Testis (tissue), 3 donors: ENCODE measurements around the gene CEP72. TPM values are rescaled to one million over a fixed set of nuclear protein-coding genes. Genes with fewer than 3 reads are reported as not detected.

Experiments
- DNase-seq: peaks from one replicate; pipeline ENCODE4 v3.0.0-alpha.2; 2019
- H3K27ac ChIP-seq, 2 donors: fragments of 200-600 bp; sonication (generic); one replicate each; pipeline ENCODE4 v1.5.1; 2019
- H3K27me3 ChIP-seq: fragments of 200-600 bp; sonication (generic); one replicate; pipeline ENCODE4 v1.5.1; 2019
- H3K36me3 ChIP-seq: fragments of 200-600 bp; sonication (generic); one replicate; pipeline ENCODE4 v1.5.1; 2017; ENCODE audit warnings: low read depth; ENCODE audit errors: missing control alignments
- H3K4me1 ChIP-seq: fragments of 200-600 bp; sonication (generic); one replicate; pipeline ENCODE4 v1.5.1; 2019
- H3K4me3 ChIP-seq, 2 donors: fragments of 200-600 bp; sonication (generic); one replicate each; pipeline ENCODE4 v1.5.1; 2017 to 2019
- H3K9me3 ChIP-seq: fragments of 200-600 bp; sonication (generic); one replicate; pipeline ENCODE4 v1.5.1; 2017
- POLR2A ChIP-seq: fragments of 450-650 bp; IDR thresholded peaks from one replicate; pipeline ENCODE4 v1.6.1; 2017; ENCODE audit warnings: antibody characterized with exemption, mild to moderate bottlenecking, moderate library complexity
- WGBS, 2 donors: methylation state at CpG; one replicate each; pipeline ENCODE4 v1.1.5; 2018; 5-methylcytosine and 5-hydroxymethylcytosine counted together
- intact Hi-C: fragments of 100-400 bp; cut with DNase I; formaldehyde crosslinking; loops from one replicate; pipeline ENCODE4 v1.15.1; 2023; ENCODE audit warnings: low total_unique reads
- polyA plus RNA-seq: library from polyadenylated mRNA; stranded (reverse); fragments of 350-450 nt; fragmentation: Illumina TruSeq; extraction: RNeasy Lipid Tissue Mini Kit (QIAGEN cat#74804); gene quantifications from one replicate; pipeline ENCODE4 v1.2.3, GENCODE V29; 2014; ENCODE audit warnings: low read depth, low replicate concordance; ENCODE audit not compliant: insufficient read depth
- total RNA-seq, 2 donors: library from RNA; depleted of rRNA; stranded (reverse); fragments of >200 nt; gene quantifications; one replicate each; pipeline ENCODE4 v1.2.3, GENCODE V29; 2016
- TF ChIP-seq, protein P1 (sequence below), 3 experiments: fragments of 450-650 bp in 2 of 3; fragments of 200-600 bp in 1 of 3; sonication (generic) in 1 of 3; IDR thresholded peaks; one replicate each; pipeline ENCODE4 v1.5.1; 2016 to 2019; ENCODE audit warnings: antibody characterized with exemption in 3 of 3, mild to moderate bottlenecking in 2 of 3, moderate library complexity in 1 of 3

CEP72 gene
- total and polyA plus RNA-seq, 3 donors from 2014 or later = 18.5 to 31.2 (median 19.8) TPM

GRCh38 chr5:582936-583635, 29.1 kb upstream of the CEP72 start:
- 87 to 89% methylated on average over 24 of the region's 24 CpGs for WGBS, 2 donors
- no peaks in the 10 kb centered on the region for H3K4me1 ChIP-seq
- H3K27ac ChIP-seq = no peak overlapping the region
- no peaks in the 10 kb centered on the region for H3K9me3 ChIP-seq
- DNase-seq = no peak
- intact Hi-C loops = no loop called here
- no peaks in the 10 kb centered on the region for H3K36me3 ChIP-seq
- H3K4me3 ChIP-seq = no peak overlapping the region
- no peak for TF ChIP-seq POLR2A
- TF ChIP-seq, protein P1, sequence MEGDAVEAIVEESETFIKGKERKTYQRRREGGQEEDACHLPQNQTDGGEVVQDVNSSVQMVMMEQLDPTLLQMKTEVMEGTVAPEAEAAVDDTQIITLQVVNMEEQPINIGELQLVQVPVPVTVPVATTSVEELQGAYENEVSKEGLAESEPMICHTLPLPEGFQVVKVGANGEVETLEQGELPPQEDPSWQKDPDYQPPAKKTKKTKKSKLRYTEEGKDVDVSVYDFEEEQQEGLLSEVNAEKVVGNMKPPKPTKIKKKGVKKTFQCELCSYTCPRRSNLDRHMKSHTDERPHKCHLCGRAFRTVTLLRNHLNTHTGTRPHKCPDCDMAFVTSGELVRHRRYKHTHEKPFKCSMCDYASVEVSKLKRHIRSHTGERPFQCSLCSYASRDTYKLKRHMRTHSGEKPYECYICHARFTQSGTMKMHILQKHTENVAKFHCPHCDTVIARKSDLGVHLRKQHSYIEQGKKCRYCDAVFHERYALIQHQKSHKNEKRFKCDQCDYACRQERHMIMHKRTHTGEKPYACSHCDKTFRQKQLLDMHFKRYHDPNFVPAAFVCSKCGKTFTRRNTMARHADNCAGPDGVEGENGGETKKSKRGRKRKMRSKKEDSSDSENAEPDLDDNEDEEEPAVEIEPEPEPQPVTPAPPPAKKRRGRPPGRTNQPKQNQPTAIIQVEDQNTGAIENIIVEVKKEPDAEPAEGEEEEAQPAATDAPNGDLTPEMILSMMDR (IDR thresholded peaks at IDR 0.05) = no peak
- H3K27me3 ChIP-seq = no peaks in the 10 kb centered on the region

GRCh38 chr5:583645-584044, 28.5 kb upstream of the CEP72 start:
- Histone ChIP-seq H3K27ac (no peak overlapping the region), H3K4me1 (no peaks in the 10 kb centered on the region), H3K36me3 (no peaks in the 10 kb centered on the region), H3K4me3 (no peak overlapping the region), H3K27me3 (no peaks in the 10 kb centered on the region), H3K9me3 (no peaks in the 10 kb centered on the region)
- no peak for DNase-seq
- 46 to 66% methylated on average over 2 of the region's 2 CpGs for WGBS, 2 donors
- intact Hi-C loops = no loop called here
- TF ChIP-seq, protein P1 (IDR thresholded peaks at IDR 0.05) = no peak
- no peak for TF ChIP-seq POLR2A

- 87 to 91% methylated on average over 2 of the region's 2 CpGs for WGBS, 2 donors
- H3K27me3 ChIP-seq = no peaks in the 10 kb centered on the region
- TF ChIP-seq, protein P1 (IDR thresholded peaks at IDR 0.05) = no peak
- no peak for TF ChIP-seq POLR2A
- H3K4me3 ChIP-seq = no peak overlapping the region
- no peaks in the 10 kb centered on the region for H3K9me3 ChIP-seq
- intact Hi-C loops = no loop called here
- DNase-seq = no peak
- no peak overlapping the region for H3K27ac ChIP-seq
- no peaks in the 10 kb centered on the region for H3K4me1 ChIP-seq
- no peaks in the 10 kb centered on the region for H3K36me3 ChIP-seq
Observed at GRCh38 chr5:584216-584615, 27.9 kb upstream of the CEP72 start.

DNA sequence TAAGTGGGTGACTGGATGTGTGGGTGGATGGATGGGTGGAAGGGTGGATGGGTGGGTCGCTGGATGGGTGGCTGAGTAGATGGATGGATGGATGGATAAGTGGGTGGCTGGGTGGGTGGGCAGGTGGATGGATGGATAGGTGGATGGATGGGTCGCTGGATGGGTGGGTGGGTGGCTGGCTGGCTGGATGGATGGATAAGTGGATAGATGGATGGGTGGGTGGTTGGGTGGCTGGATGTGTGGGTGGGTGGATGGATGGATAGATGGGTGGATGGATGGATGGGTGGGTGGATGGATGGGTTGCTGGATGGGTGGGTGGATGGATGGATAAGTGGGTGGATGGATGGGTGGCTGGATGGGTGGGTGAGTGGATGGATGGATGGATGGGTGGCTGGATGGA, 27.3 kb upstream of the CEP72 start:
- DNase-seq = no peak
- H3K27me3 ChIP-seq = no peaks in the 10 kb centered on the region
- TF ChIP-seq, protein P1 (IDR thresholded peaks at IDR 0.05) = no peak
- TF ChIP-seq POLR2A = no peak
- intact Hi-C loops = no loop called here
- H3K9me3 ChIP-seq = no peaks in the 10 kb centered on the region
- no peak overlapping the region for H3K4me3 ChIP-seq
- H3K36me3 ChIP-seq = no peaks in the 10 kb centered on the region
- 79 to 80% methylated on average over 2 of the region's 2 CpGs for WGBS, 2 donors
- no peak overlapping the region for H3K27ac ChIP-seq
- no peaks in the 10 kb centered on the region for H3K4me1 ChIP-seq

- H3K9me3 ChIP-seq = no peaks in the 10 kb centered on the region
- no peak for TF ChIP-seq POLR2A
- TF ChIP-seq, protein P1 (IDR thresholded peaks at IDR 0.05) = no peak
- WGBS, 2 donors = 77 to 89% methylated on average over 6 to 9 of the region's 9 CpGs
- no peak for DNase-seq
- no peaks in the 10 kb centered on the region for H3K36me3 ChIP-seq
- intact Hi-C loops = no loop called here
- H3K4me3 ChIP-seq = no peak overlapping the region
- no peak overlapping the region for H3K27ac ChIP-seq
- H3K27me3 ChIP-seq = no peaks in the 10 kb centered on the region
- H3K4me1 ChIP-seq = no peaks in the 10 kb centered on the region
Observed at GRCh38 chr5:585556-585955, 26.6 kb upstream of the CEP72 start.
